Gastroesophageal sphincter (tissue), 4 donors: ENCODE measurements around the gene RNF41. TPM values are rescaled to one million over a fixed set of nuclear protein-coding genes. Genes with fewer than 3 reads are reported as not detected.

Experiments used
- ATAC-seq: fragments of 150-250 bp; one replicate; pipeline ENCODE4 v1.9.1; 2016; ENCODE audit warnings: mild to moderate bottlenecking, moderate library complexity
- H3K27ac ChIP-seq, 4 donors: fragments of 200-600 bp; sonication (generic) in 3 of 4; 1 replicate in 3 of 4; 2 replicates in 1 of 4; pipeline ENCODE4 v1.5.1; 2016 to 2019
- H3K27me3 ChIP-seq: fragments of 200-600 bp; sonication (generic); one replicate; pipeline ENCODE4 v1.5.1; 2019
- H3K36me3 ChIP-seq, 2 donors: fragments of 200-600 bp; sonication (generic); one replicate each; pipeline ENCODE4 v1.5.1; 2019; ENCODE audit warnings: control low read depth in 1 of 2
- H3K4me1 ChIP-seq, 3 donors: fragments of 200-600 bp; sonication (generic); 1 replicate in 2 of 3; 2 replicates in 1 of 3; pipeline ENCODE4 v1.5.1; 2016 to 2019; ENCODE audit warnings: control low read depth in 2 of 3
- H3K4me3 ChIP-seq, 2 donors: fragments of 200-600 bp; sonication (generic); one replicate each; pipeline ENCODE4 v1.5.1; 2019; ENCODE audit warnings: mild to moderate bottlenecking in 1 of 2, moderate library complexity in 1 of 2
- H3K9me3 ChIP-seq, 3 donors: fragments of 200-600 bp; sonication (generic); one replicate each; pipeline ENCODE4 v1.5.1; 2017 to 2019; ENCODE audit warnings: control low read depth in 2 of 3
- EP300 ChIP-seq: sonication (generic); formaldehyde crosslinking; IDR thresholded peaks from one replicate; pipeline ENCODE4 v1.6.1; 2017; ENCODE audit warnings: antibody characterized with exemption, mild to moderate bottlenecking
- POLR2A ChIP-seq, 2 donors: fragments of 450-650 bp; IDR thresholded peaks; one replicate each; pipeline ENCODE4 v1.6.1; 2017; ENCODE audit warnings: antibody characterized with exemption in 2 of 2, mild to moderate bottlenecking in 2 of 2, moderate library complexity in 1 of 2
- POLR2AphosphoS5 ChIP-seq: sonication (generic); formaldehyde crosslinking; IDR thresholded peaks from one replicate; pipeline ENCODE4 v1.6.1; 2017; ENCODE audit warnings: antibody characterized with exemption
- whole genome bisulfite sequencing, 2 donors: methylation state at CpG; one replicate each; pipeline ENCODE4 v1.1.5; 2018; ENCODE audit warnings: low coverage in 1 of 2; 5-methylcytosine and 5-hydroxymethylcytosine counted together
- total RNA-seq, 4 donors: library from RNA; depleted of rRNA; stranded (reverse); fragments of >200 nt; gene quantifications; one replicate each; pipeline ENCODE4 v1.1.0, GENCODE V29; 2016
- TF ChIP-seq, protein P1 (sequence below), 4 experiments: fragments of 200-600 bp in 2 of 4; fragments of 450-650 bp in 2 of 4; sonication (generic) in 1 of 4; IDR thresholded peaks; one replicate each; pipeline ENCODE4 v1.5.1; 2017 to 2019; ENCODE audit warnings: antibody characterized with exemption in 4 of 4, mild to moderate bottlenecking in 2 of 4, moderate library complexity in 2 of 4

RNF41 gene
- total RNA-seq, 4 donors from 2014 or later: 63.7 to 119 (median 102) TPM

DNA sequence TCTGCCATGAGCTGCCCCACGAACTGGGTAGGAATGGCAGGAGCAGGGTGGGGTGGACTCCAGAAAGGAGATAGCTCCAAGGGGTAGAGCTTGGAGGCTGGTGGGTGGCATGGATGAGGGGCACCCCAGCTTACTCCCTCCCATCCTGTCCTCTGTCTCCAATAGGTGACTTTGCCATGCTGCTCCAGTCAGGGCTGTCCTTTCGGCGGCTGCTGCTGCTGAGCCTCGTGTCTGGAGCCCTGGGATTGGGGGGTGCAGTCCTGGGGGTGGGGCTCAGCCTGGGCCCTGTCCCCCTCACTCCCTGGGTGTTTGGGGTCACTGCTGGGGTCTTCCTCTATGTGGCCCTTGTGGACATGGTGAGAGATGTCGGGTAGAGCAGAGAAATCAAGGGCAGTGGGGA lies 15.3 kb upstream of the RNF41 start:
- no peak for ATAC-seq
- TF ChIP-seq POLR2A (IDR thresholded peaks at IDR 0.05) (no peak), POLR2AphosphoS5 (no peak), EP300 (no peak)
- TF ChIP-seq, protein P1, sequence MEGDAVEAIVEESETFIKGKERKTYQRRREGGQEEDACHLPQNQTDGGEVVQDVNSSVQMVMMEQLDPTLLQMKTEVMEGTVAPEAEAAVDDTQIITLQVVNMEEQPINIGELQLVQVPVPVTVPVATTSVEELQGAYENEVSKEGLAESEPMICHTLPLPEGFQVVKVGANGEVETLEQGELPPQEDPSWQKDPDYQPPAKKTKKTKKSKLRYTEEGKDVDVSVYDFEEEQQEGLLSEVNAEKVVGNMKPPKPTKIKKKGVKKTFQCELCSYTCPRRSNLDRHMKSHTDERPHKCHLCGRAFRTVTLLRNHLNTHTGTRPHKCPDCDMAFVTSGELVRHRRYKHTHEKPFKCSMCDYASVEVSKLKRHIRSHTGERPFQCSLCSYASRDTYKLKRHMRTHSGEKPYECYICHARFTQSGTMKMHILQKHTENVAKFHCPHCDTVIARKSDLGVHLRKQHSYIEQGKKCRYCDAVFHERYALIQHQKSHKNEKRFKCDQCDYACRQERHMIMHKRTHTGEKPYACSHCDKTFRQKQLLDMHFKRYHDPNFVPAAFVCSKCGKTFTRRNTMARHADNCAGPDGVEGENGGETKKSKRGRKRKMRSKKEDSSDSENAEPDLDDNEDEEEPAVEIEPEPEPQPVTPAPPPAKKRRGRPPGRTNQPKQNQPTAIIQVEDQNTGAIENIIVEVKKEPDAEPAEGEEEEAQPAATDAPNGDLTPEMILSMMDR (IDR thresholded peaks at IDR 0.05): no peak
- Histone ChIP-seq H3K4me3 (no peak overlapping the region), H3K27me3 (no peaks in the 10 kb centered on the region), H3K27ac (no peak overlapping the region), H3K9me3 (no peaks in the 10 kb centered on the region), H3K4me1 (no peaks in the 10 kb centered on the region), H3K36me3 (peaks cover 0 to 57% of the 10 kb centered on the region in 2 donors)
- no CpG with 5 or more reads among the region's 5 CpGs for WGBS, 2 donors

- no peak overlapping the region for H3K27ac ChIP-seq
- WGBS, 2 donors: 95% methylated on average over 5 of the region's 6 CpGs; no CpG with 5 or more reads in 1 of the 2 donors
Observed at GRCh38 chr12:56236091-56236490, 14.4 kb upstream of the RNF41 start.

DNA sequence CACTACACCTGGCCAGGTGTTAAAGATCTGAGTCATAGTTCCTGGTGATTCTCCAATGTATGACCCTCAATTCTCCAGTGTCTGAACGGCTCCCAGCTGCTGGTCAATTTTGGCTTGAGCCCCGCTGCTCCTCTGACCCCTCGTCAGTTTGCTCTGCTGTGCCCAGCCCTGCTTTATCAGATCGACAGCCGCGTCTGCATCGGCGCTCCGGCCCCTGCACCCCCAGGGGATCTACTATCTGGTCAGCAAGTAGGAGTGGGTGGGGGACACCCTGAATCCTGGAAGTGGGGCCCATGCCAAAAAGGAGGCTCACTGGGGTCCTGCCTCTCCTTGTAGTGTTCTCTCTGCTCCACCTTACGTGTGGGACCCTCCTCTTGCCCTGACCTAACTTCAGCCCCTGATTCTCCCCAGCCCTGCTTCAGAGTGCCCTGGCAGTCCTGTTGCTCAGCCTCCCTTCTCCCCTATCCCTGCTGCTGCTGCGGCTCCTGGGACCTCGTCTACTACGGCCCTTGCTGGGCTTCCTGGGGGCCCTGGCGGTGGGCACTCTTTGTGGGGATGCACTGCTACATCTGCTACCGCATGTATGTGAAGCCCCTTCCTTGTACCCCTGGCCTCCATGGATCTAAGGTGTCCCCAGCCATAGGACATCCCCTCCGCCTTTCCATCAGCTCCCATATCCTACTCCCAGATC lies 13.2 kb upstream of the RNF41 start:
- WGBS, 2 donors: 62 to 100% methylated on average over 1 to 6 of the region's 16 CpGs
- Histone ChIP-seq H3K27ac (no peak overlapping the region), H3K27me3 (no peaks in the 10 kb centered on the region), H3K9me3 (no peaks in the 10 kb centered on the region), H3K36me3 (peaks cover 0 to 37% of the 10 kb centered on the region in 2 donors), H3K4me3 (no peak overlapping the region), H3K4me1 (no peaks in the 10 kb centered on the region)
- TF ChIP-seq POLR2AphosphoS5 (no peak), POLR2A (IDR thresholded peaks at IDR 0.05) (no peak), EP300 (no peak)
- TF ChIP-seq, protein P1 (IDR thresholded peaks at IDR 0.05): no peak
- no peak for ATAC-seq

More at GRCh38 chr12:56236091-56236490, 14.4 kb upstream of the RNF41 start:
- TF ChIP-seq POLR2AphosphoS5 (no peak), POLR2A (IDR thresholded peaks at IDR 0.05) (no peak), EP300 (no peak)
- TF ChIP-seq, protein P1 (IDR thresholded peaks at IDR 0.05): no peak
- Histone ChIP-seq H3K9me3 (no peaks in the 10 kb centered on the region), H3K4me3 (no peak overlapping the region), H3K4me1 (no peaks in the 10 kb centered on the region), H3K27me3 (no peaks in the 10 kb centered on the region), H3K36me3 (peaks cover 0 to 49% of the 10 kb centered on the region in 2 donors)
- no peak for ATAC-seq

GRCh38 chr12:56231184-56231582 lies 9.5 kb upstream of the RNF41 start:
- Histone ChIP-seq H3K36me3 (peaks cover 0 to 36% of the 10 kb centered on the region in 2 donors), H3K4me1 (no peaks in the 10 kb centered on the region), H3K9me3 (no peaks in the 10 kb centered on the region), H3K4me3 (no peak overlapping the region), H3K27ac (no peak overlapping the region), H3K27me3 (no peaks in the 10 kb centered on the region)
- ATAC-seq: no peak
- WGBS, 2 donors: 89% methylated on average over 3 of the region's 11 CpGs; no CpG with 5 or more reads in 1 of the 2 donors
- TF ChIP-seq POLR2AphosphoS5: no peak
- no peak for TF ChIP-seq POLR2A (IDR thresholded peaks at IDR 0.05)
- no peak for TF ChIP-seq EP300
- TF ChIP-seq, protein P1 (IDR thresholded peaks at IDR 0.05): no peak
